Transverse colon (tissue), 4 donors: ENCODE data around the gene STRIP2. TPM values are rescaled to one million over a fixed set of nuclear protein-coding genes. Genes with fewer than 3 reads are reported as not detected.

Experiments
- DNase-seq: peaks from one replicate; pipeline ENCODE4 v3.0.0-alpha.2; 2019
- H3K27ac ChIP-seq, 4 donors: fragments of 200-600 bp; sonication (generic); 2 replicates each; pipeline ENCODE4 v1.5.1; 2016 to 2018; ENCODE audit warnings: inconsistent platforms in 4 of 4
- H3K27me3 ChIP-seq: fragments of 200-600 bp; sonication (generic); 2 replicates; pipeline ENCODE4 v1.5.1; 2017; ENCODE audit warnings: inconsistent platforms
- H3K36me3 ChIP-seq, 4 donors: fragments of 200-600 bp; sonication (generic); 2 replicates each; pipeline ENCODE4 v1.5.1; 2017 to 2019; ENCODE audit warnings: inconsistent platforms in 4 of 4
- H3K4me1 ChIP-seq, 4 donors: fragments of 200-600 bp; sonication (generic); 2 replicates each; pipeline ENCODE4 v1.5.1; 2017 to 2020; ENCODE audit warnings: inconsistent platforms in 4 of 4
- H3K4me3 ChIP-seq, 4 donors: fragments of 200-600 bp; sonication (generic); 1 replicate in 1 of 4; 2 replicates in 3 of 4; pipeline versions ENCODE4 v1.5.1 to v1.6.1; 2017 to 2019; ENCODE audit warnings: inconsistent platforms in 4 of 4
- H3K9me3 ChIP-seq, 2 donors: fragments of 200-600 bp; sonication (generic); 2 replicates each; pipeline ENCODE4 v1.5.1; 2017 to 2019; ENCODE audit warnings: inconsistent platforms in 2 of 2
- EP300 ChIP-seq: sonication (generic); formaldehyde crosslinking; IDR thresholded peaks from one replicate; pipeline ENCODE4 v1.6.1; 2017; ENCODE audit warnings: antibody characterized with exemption, low read depth
- POLR2A ChIP-seq: fragments of 450-650 bp; IDR thresholded peaks from one replicate; pipeline ENCODE4 v1.6.1; 2016; ENCODE audit warnings: antibody characterized with exemption, mild to moderate bottlenecking, moderate library complexity
- POLR2AphosphoS5 ChIP-seq, 3 donors: sonication (generic); formaldehyde crosslinking; IDR thresholded peaks; one replicate each; pipeline ENCODE4 v1.6.1; 2016; ENCODE audit warnings: antibody characterized with exemption in 3 of 3
- WGBS, 2 donors: methylation state at CpG; one replicate each; pipeline ENCODE4 v1.1.5; 2018; ENCODE audit warnings: low coverage in 1 of 2; 5-methylcytosine and 5-hydroxymethylcytosine counted together
- in situ Hi-C, 4 donors: fragments of 200-750 bp; cut with MboI; loops; one replicate each; pipeline versions ENCODE4 v1.15.0 to v1.15.1; 2017; ENCODE audit warnings: low sequenced_read_pairs in 3 of 4, low pct_ligation_motif_present in 1 of 4, low pct_unique_long_range_greater_than_20kb in 1 of 4
- intact Hi-C: fragments of 100-400 bp; cut with DNase I; formaldehyde crosslinking; loops from one replicate; pipeline ENCODE4 v1.15.1; 2023; ENCODE audit warnings: low total_unique reads
- total RNA-seq, 4 donors: library from RNA; depleted of rRNA; stranded (reverse); fragments of >200 nt; gene quantifications; one replicate each; pipeline ENCODE4 v1.1.0, GENCODE V29; 2016
- TF ChIP-seq, protein P1 (sequence below), 5 experiments: fragments of 200-600 bp in 3 of 5; fragments of 450-650 bp in 2 of 5; sonication (generic) in 3 of 5; IDR thresholded peaks; 1 replicate in 2 of 5; 2 replicates in 3 of 5; pipeline ENCODE4 v1.5.1; 2016 to 2017; ENCODE audit warnings: antibody characterized with exemption in 5 of 5, inconsistent platforms in 3 of 5, mild to moderate bottlenecking in 2 of 5, moderate library complexity in 1 of 5

Gene STRIP2
- total RNA-seq, 4 donors from 2014 or later: 0.82 to 1.1 TPM; not detected in 2

DNA sequence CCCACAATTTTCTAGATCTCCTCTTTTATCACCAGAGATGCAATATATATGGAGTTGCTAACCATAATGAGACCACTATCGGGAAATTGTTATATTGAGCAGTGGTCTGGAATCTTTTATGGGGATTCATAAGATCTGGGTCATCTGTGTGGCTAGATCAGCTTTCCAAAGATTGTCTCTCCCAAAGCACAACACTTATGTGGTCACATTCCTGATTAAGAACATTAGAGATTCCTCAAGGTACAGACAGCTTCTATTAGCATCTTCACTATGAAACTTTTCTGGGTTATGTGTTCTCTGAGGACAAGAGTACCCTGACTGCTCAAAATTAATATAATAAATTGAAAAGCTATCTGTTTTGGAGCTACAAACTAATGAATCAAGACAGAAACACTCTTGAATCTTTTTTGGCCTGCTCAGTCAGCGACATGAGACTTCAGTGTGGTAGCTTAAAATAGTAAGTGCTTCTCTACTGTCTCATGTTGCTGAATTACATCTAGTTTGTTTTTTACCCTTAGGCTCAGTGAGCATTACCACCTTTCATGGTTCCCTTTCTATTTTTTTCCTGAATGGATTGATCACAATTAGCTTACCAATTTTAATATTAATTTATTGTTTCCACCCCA is 42.6 kb upstream of the STRIP2 start:
- H3K36me3 ChIP-seq: peaks cover 0 to 33% (median 9%) of the 10 kb centered on the region in 4 donors
- in situ Hi-C loops (no loop called here), intact Hi-C loops (no loop called here)
- no peak overlapping the region for H3K4me3 ChIP-seq
- H3K4me1 ChIP-seq: no peaks in the 10 kb centered on the region
- H3K27me3 ChIP-seq: no peaks in the 10 kb centered on the region
- WGBS, 2 donors: 86 to 100% methylated on average over 1 to 2 of the region's 2 CpGs
- no peak for DNase-seq
- H3K27ac ChIP-seq: no peak overlapping the region
- no peaks in the 10 kb centered on the region for H3K9me3 ChIP-seq
- TF ChIP-seq, protein P1, sequence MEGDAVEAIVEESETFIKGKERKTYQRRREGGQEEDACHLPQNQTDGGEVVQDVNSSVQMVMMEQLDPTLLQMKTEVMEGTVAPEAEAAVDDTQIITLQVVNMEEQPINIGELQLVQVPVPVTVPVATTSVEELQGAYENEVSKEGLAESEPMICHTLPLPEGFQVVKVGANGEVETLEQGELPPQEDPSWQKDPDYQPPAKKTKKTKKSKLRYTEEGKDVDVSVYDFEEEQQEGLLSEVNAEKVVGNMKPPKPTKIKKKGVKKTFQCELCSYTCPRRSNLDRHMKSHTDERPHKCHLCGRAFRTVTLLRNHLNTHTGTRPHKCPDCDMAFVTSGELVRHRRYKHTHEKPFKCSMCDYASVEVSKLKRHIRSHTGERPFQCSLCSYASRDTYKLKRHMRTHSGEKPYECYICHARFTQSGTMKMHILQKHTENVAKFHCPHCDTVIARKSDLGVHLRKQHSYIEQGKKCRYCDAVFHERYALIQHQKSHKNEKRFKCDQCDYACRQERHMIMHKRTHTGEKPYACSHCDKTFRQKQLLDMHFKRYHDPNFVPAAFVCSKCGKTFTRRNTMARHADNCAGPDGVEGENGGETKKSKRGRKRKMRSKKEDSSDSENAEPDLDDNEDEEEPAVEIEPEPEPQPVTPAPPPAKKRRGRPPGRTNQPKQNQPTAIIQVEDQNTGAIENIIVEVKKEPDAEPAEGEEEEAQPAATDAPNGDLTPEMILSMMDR (IDR thresholded peaks at IDR 0.05): no peak
- TF ChIP-seq EP300 (no peak), POLR2AphosphoS5 (IDR thresholded peaks at IDR 0.05) (no peak), POLR2A (no peak)

DNA sequence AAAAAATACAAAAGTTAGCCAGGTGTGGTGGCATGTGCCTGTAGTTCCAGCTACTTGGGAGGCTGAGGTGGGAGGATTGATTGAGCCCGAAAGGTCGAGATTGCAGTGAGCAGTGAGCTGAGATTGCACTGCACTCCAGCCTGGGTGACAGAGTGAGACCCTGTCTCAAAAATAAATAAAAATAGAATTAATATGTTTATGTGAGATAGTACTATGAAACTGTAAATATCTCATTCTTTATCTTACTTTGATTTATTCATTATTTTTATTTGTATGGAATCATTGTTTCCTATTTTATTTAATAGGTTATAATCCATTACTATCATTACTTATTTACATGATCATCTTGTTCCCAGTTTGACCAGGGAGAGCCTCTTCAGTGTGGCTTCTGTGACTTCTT is 41.0 kb upstream of the STRIP2 start:
- intact Hi-C loops: no loop called here
- no peaks in the 10 kb centered on the region for H3K4me1 ChIP-seq
- peaks cover 0 to 48% (median 15%) of the 10 kb centered on the region in 4 donors for H3K36me3 ChIP-seq
- H3K27ac ChIP-seq: no peak overlapping the region
- DNase-seq: no peak
- in situ Hi-C loops: no loop called here
- no peak for TF ChIP-seq POLR2A
- TF ChIP-seq POLR2AphosphoS5 (IDR thresholded peaks at IDR 0.05): no peak
- no peak for TF ChIP-seq EP300
- TF ChIP-seq, protein P1 (IDR thresholded peaks at IDR 0.05): no peak
- no peaks in the 10 kb centered on the region for H3K27me3 ChIP-seq
- no peaks in the 10 kb centered on the region for H3K9me3 ChIP-seq
- H3K4me3 ChIP-seq: no peak overlapping the region
- 96% methylated on average over 2 of the region's 2 CpGs; no CpG with 5 or more reads in 1 of the 2 donors for WGBS, 2 donors

DNA sequence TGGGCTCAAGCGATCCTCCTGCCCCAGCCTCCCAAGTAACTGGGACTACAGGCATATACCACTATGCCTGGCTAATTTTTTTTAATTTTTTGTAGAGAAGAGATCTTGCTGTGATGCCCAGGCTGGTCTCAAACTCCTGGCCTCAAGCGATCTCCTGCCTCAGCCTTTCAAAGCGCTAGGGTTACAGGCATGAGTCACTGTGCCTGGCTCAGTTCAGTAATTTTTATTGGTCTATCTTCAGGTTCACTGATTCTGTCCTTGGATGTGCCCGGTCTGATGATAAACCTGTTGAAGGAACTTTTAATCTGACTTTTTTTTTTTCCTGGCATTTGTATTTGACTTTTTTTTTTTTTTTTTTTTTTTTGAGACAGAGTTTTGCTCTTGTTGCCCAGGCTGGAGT is 40.1 kb upstream of the STRIP2 start:
- intact Hi-C loops (no loop called here), in situ Hi-C loops (no loop called here)
- Histone ChIP-seq H3K27me3 (no peaks in the 10 kb centered on the region), H3K27ac (no peak overlapping the region), H3K4me3 (no peak overlapping the region), H3K36me3 (peaks cover 0 to 44% (median 15%) of the 10 kb centered on the region in 4 donors), H3K9me3 (no peaks in the 10 kb centered on the region), H3K4me1 (no peaks in the 10 kb centered on the region)
- DNase-seq: no peak
- 91 to 100% methylated on average over 1 to 4 of the region's 4 CpGs for WGBS, 2 donors
- TF ChIP-seq POLR2A: no peak
- TF ChIP-seq POLR2AphosphoS5 (IDR thresholded peaks at IDR 0.05): no peak
- TF ChIP-seq, protein P1 (IDR thresholded peaks at IDR 0.05): no peak
- no peak for TF ChIP-seq EP300

DNA sequence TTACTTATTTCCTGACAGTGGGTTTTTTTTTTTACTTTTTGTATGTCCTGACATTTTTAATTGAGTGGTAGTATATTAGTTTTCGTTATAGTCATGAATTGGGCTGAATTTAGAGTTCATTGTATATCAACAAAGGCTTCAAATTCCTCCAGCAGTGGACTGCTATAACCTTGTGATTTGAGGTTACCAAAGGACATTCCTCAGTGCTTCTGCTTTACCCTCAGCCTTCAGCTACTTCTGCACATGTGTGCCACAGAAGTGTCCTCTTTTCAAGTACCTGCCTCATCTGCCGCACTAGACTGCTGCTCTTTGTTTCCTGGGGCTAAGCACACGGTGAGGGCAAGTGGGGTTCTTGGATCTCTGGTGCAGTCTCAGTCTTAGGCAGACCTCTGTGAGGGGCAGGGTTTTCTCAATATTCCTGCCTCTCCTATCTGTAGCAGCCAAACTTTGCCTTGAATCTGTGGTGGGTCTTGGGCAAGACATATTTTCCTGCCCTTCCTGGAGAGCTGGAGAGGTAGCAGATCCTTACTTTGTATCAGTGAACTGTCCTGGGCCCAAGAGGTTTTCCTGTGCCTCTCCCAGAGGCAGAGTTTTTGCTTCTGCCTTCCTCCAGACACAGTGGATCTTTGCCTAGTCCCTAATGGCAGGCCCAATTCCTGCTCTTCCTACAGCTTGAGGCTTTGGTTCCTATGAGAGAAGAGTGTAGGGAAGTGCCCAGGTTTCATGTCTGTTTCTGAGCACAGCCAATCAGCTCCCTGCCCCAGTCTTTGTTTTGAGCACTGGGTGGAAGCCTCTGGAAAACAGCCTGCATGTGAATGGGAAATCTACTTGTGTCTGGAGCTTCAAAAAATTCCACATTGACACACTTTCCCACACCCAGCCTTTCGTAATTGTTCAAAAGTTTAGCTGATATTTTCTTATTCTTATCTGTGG is 39.0 kb upstream of the STRIP2 start:
- Histone ChIP-seq H3K9me3 (no peaks in the 10 kb centered on the region), H3K4me1 (no peaks in the 10 kb centered on the region), H3K4me3 (no peak overlapping the region), H3K27ac (no peak overlapping the region), H3K27me3 (no peaks in the 10 kb centered on the region), H3K36me3 (peaks cover 0 to 50% (median 14%) of the 10 kb centered on the region in 4 donors)
- intact Hi-C loops (no loop called here), in situ Hi-C loops (no loop called here)
- TF ChIP-seq POLR2AphosphoS5 (IDR thresholded peaks at IDR 0.05) (no peak), EP300 (no peak), POLR2A (no peak)
- TF ChIP-seq, protein P1 (IDR thresholded peaks at IDR 0.05): no peak
- DNase-seq: no peak
- 85 to 90% methylated on average over 2 to 4 of the region's 4 CpGs for WGBS, 2 donors
